ENCODE measurements around the gene ETS1. TPM values are rescaled to one million over a fixed set of nuclear protein-coding genes. Genes with fewer than 3 reads are reported as not detected.
A peak's percentile ranks its signal among the peaks of the same experiment; 100 is the strongest.

ETS1 gene
- total and polyA plus RNA-seq, 11 donors = 18.4 to 101 (median 45.3) TPM

GRCh38 chr11:128628686-128629085 lies 41.3 kb upstream of the ETS1 start:
- H3K9me3 ChIP-seq = no peaks in the 10 kb centered on the region
- intact Hi-C loops (cut with DNase I) = loop anchor here in 9 of 10 donors (2.0 to 10.0 kb wide), 10 partner anchors 71 to 296 kb away; no protein-coding TSS in a partner anchor
- WGBS, 4 donors = 88 to 90% (median 89%) methylated on average over 7 of the region's 7 CpGs
- H3K4me3 ChIP-seq = no peak overlapping the region
- peaks cover 0 to 67% (median 10%) of the 10 kb centered on the region in 12 donors for H3K4me1 ChIP-seq
- TF ChIP-seq, protein P1, sequence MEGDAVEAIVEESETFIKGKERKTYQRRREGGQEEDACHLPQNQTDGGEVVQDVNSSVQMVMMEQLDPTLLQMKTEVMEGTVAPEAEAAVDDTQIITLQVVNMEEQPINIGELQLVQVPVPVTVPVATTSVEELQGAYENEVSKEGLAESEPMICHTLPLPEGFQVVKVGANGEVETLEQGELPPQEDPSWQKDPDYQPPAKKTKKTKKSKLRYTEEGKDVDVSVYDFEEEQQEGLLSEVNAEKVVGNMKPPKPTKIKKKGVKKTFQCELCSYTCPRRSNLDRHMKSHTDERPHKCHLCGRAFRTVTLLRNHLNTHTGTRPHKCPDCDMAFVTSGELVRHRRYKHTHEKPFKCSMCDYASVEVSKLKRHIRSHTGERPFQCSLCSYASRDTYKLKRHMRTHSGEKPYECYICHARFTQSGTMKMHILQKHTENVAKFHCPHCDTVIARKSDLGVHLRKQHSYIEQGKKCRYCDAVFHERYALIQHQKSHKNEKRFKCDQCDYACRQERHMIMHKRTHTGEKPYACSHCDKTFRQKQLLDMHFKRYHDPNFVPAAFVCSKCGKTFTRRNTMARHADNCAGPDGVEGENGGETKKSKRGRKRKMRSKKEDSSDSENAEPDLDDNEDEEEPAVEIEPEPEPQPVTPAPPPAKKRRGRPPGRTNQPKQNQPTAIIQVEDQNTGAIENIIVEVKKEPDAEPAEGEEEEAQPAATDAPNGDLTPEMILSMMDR (IDR thresholded peaks at IDR 0.05) = no peak
- no peaks in the 10 kb centered on the region for H3K27me3 ChIP-seq
- H3K36me3 ChIP-seq = no peaks in the 10 kb centered on the region
- DNase-seq (no peak), ATAC-seq (no peak)
- peak overlapping the region in 1 of 12 donors; percentile 80 for H3K27ac ChIP-seq

GRCh38 chr11:128628325-128628673 lies 40.9 kb upstream of the ETS1 start:
- Histone ChIP-seq H3K4me1 (peaks cover 0 to 69% (median 10%) of the 10 kb centered on the region in 12 donors), H3K36me3 (no peaks in the 10 kb centered on the region), H3K9me3 (no peaks in the 10 kb centered on the region), H3K4me3 (no peak overlapping the region), H3K27ac (peak overlapping the region in 2 of 12 donors; percentile 9 to 80), H3K27me3 (no peaks in the 10 kb centered on the region)
- no peak for DNase-seq
- WGBS, 4 donors = 93 to 95% (median 95%) methylated on average over 5 of the region's 5 CpGs
- no peak for TF ChIP-seq POLR2A (IDR thresholded peaks at IDR 0.05)
- TF ChIP-seq, protein P1 (IDR thresholded peaks at IDR 0.05) = no peak
- no peak for ATAC-seq
- intact Hi-C loops (cut with DNase I) = loop anchor here in 9 of 10 donors (2.0 to 10.0 kb wide), 10 partner anchors 71 to 296 kb away; no protein-coding TSS in a partner anchor

- WGBS, 4 donors = 85 to 89% (median 86%) methylated on average over 7 of the region's 7 CpGs
- DNase-seq (no peak), ATAC-seq (no peak)
- Histone ChIP-seq H3K27me3 (no peaks in the 10 kb centered on the region), H3K9me3 (no peaks in the 10 kb centered on the region), H3K4me1 (peaks cover 0 to 69% (median 10%) of the 10 kb centered on the region in 12 donors), H3K36me3 (no peaks in the 10 kb centered on the region), H3K27ac (peak overlapping the region in 4 of 12 donors; percentile 9 to 80 (median 48)), H3K4me3 (no peak overlapping the region)
- TF ChIP-seq, protein P1 (IDR thresholded peaks at IDR 0.05) = no peak
- no peak for TF ChIP-seq POLR2A (IDR thresholded peaks at IDR 0.05)
- intact Hi-C loops (cut with DNase I) = loop anchor here in 9 of 10 donors (2.0 to 10.0 kb wide), 10 partner anchors 70 to 295 kb away; no protein-coding TSS in a partner anchor
Measured at GRCh38 chr11:128627666-128628324, 40.4 kb upstream of the ETS1 start.

DNA sequence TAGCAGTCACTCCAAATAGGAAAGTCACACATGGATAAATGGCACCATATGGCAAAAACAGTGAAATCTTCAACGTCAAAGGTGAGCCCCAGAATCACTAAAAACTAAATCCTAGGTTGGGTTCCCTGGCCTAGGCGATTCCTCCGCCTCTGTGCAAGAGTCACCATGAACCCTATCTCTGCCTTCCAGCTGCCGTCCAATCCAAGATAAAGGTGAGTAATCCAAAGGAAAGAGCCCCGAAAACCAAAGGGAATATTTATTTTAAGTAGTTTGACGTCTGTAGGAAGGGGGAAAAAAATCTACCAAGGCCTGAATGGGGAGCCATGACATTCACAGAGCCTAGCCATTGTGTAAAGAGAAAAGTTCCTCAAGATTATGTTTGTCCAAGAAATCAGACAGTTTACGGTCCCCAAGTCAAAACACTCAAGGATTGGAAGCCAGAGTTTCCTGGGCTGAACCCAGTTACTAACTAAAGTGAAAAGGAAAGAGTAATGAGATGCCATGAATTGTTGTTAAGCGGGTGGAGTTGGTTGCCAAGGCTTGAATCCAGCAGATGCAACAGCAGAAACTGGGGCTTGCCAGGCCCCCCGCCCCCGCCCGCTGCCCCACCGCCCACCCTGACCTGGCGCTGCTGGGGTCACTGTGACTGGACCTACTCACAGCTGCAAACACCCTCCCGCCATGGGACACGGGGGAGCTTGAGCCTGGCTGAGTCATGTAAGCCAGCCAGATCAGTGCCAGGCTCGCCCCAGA lies 39.7 kb upstream of the ETS1 start:
- ATAC-seq = peak in 2 of 4 donors; percentile 16 to 49

More for the DNA sequence above, 39.7 kb upstream of the ETS1 start:
- Histone ChIP-seq H3K4me1 (peaks cover 0 to 72% (median 17%) of the 10 kb centered on the region in 12 donors), H3K4me3 (no peak overlapping the region), H3K27ac (peak overlapping the region in 5 of 12 donors; percentile 2 to 80 (median 40)), H3K27me3 (no peaks in the 10 kb centered on the region), H3K9me3 (no peaks in the 10 kb centered on the region), H3K36me3 (no peaks in the 10 kb centered on the region)
- 77 to 87% (median 82%) methylated on average over 8 to 16 of the region's 16 CpGs for WGBS, 4 donors
- intact Hi-C loops (cut with DNase I) = loop anchor here in 9 of 10 donors (5.0 to 10.0 kb wide), 9 partner anchors 70 to 295 kb away; no protein-coding TSS in a partner anchor
- DNase-seq = no peak
- TF ChIP-seq POLR2A (IDR thresholded peaks at IDR 0.05) = no peak
- TF ChIP-seq, protein P1 (IDR thresholded peaks at IDR 0.05) = no peak

All from heart left ventricle (tissue), 16 donors.